NCI-H187 (cell line): Measurements from ENCODE around the gene LDLRAD4.
"Not testable (repeated sequence)": the region's sequence is repeated elsewhere in the genome, so short reads cannot be mapped to it uniquely, and the experiment has no call there.

Source experiments
- DNase-seq, 2 experiments: peaks; one replicate each; lab custom pipeline; 2025; lab: John Stamatoyannopoulos, UW

The LDLRAD4 gene

DNA sequence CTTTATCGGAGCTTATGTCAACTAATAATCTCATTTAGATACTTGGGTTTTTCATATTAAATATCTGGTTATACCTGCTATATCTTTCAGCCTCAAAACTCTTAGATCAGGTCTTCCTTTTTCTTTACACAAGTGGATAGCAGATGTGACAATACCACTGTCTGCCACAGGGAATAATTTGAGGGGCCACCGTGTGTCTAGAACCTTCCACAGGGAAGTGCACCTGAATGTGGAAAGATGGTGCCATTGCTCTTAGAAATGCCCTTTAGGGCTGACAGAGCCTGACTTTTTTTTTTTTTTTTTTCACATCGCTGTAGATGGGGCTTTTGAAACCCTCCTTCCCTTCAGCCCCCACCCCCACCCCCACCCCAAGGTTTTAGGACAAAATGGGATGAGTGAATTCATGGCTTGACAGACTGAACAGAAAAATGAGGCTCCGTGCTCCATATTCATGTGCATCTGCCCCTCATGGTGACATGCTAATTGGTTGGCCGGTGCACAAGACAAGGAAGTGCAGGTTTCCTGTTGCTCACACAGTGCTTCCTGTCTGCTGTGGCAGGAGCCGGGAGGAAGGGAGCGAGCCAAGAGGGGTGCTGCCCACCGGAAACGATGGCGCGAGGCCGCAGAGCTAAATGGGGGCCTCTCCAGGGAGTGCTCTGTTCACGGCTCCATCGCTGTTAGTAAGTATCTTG, 246.0 kb downstream of the LDLRAD4 start:
- DNase-seq, result no peak

- no peak for DNase-seq
Measured at GRCh38 chr18:13465124-13465446, 246.5 kb downstream of the LDLRAD4 start.

GRCh38 chr18:13465476-13465875, 246.9 kb downstream of the LDLRAD4 start:
- DNase-seq, result no peak

GRCh38 chr18:13470516-13471197, 252.1 kb downstream of the LDLRAD4 start:
- no peak for DNase-seq

DNA sequence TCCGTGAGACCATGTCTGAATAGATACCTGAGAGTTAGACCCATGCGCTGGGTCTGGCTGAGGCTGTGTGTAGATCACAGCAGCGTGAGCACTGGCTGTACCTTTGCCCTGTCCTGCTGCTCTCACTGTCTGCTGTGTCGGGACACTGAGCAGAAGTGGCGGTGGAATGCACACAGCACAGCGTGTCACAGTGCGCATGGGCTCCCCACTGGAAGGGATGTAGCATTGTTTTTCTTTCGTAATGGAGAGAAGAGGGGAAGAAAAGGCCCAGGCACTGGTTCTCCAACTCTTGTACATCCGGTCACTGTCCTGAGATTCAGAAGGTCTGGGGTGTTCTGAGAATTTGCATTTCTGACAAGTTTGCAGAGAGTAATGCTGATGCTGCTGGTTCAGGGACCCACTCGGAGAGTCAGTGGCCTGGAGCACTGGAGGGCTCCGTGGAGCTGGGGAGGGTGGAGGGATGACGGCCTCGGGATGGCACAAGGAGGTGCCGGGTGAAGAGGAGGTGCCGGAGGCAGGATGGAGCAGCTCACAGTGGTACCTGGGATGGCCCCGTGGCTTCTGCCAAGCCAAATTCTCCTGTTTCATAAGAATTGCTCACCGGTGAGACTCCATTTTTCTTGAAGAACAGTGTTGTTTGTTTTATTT, 252.8 kb downstream of the LDLRAD4 start:
- DNase-seq, result no peak

DNA sequence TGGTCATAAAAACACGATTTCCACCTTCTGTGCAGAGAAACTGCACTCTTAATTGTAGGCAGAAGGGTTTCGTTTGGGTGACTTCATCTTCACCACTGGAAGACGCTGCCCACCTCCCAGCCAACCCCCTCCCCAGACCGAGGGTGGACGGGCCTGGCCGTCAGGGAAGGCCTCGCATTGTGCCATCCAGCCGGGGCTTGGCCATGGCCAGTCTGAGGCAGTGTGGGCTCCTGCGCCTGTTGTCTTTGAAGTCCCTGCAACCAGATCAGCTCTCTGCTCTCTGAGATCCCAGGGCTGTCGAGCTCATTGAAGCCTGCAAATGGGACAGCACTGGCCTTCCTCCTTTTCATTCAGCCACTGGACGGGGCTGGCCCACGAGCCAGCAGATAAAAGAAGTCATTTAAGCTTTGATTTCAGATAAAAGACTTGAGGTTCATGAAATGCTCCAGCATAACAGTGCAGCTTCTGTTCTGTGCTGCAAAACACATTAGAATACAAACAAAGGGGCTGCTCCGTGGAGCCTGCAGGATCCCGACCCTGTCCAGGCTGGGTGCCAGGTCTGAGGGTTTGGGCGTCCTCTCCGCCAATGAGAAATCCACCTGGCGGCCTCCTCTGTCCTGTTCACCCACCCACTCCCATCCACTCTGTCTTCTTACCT, 253.5 kb downstream of the LDLRAD4 start:
- no peak for DNase-seq

- no peak for DNase-seq
Measured at GRCh38 chr18:13473751-13474150, 255.2 kb downstream of the LDLRAD4 start.

DNA sequence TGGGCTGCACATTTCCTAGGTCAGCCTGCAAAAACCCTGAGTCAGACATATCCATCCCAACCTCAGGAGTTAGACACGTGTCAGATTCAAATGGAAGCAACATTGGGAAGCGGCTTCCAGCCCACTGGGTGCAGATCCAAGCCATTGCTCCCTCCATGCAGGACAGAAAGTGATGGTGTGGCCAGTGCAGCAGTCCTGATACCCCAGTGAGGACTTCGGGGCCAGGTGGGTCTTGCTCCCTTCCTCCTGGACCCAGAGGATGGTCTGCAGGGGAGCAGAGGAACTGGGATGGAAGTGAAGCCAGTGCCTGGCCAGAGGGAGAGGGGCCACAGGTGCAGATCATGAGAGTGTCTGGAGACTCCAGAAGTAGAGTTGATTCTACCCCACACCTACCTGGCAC, 255.8 kb downstream of the LDLRAD4 start:
- DNase-seq, result no peak

GRCh38 chr18:13474907-13475545, 256.5 kb downstream of the LDLRAD4 start:
- no peak for DNase-seq

- DNase-seq, result not testable (repeated sequence)
Measured at GRCh38 chr18:13476312-13476711, 257.8 kb downstream of the LDLRAD4 start.

- no peak for DNase-seq
Measured at GRCh38 chr18:13477147-13477683, 258.7 kb downstream of the LDLRAD4 start.

- DNase-seq, result no peak
Measured at GRCh38 chr18:13480571-13481255, 262.2 kb downstream of the LDLRAD4 start.

- no peak for DNase-seq
Measured at GRCh38 chr18:13481331-13481730, 262.8 kb downstream of the LDLRAD4 start.

GRCh38 chr18:13481820-13482617, 263.5 kb downstream of the LDLRAD4 start:
- DNase-seq, result no peak

- DNase-seq, result no peak
Measured at GRCh38 chr18:13482618-13482945, 264.0 kb downstream of the LDLRAD4 start.

DNA sequence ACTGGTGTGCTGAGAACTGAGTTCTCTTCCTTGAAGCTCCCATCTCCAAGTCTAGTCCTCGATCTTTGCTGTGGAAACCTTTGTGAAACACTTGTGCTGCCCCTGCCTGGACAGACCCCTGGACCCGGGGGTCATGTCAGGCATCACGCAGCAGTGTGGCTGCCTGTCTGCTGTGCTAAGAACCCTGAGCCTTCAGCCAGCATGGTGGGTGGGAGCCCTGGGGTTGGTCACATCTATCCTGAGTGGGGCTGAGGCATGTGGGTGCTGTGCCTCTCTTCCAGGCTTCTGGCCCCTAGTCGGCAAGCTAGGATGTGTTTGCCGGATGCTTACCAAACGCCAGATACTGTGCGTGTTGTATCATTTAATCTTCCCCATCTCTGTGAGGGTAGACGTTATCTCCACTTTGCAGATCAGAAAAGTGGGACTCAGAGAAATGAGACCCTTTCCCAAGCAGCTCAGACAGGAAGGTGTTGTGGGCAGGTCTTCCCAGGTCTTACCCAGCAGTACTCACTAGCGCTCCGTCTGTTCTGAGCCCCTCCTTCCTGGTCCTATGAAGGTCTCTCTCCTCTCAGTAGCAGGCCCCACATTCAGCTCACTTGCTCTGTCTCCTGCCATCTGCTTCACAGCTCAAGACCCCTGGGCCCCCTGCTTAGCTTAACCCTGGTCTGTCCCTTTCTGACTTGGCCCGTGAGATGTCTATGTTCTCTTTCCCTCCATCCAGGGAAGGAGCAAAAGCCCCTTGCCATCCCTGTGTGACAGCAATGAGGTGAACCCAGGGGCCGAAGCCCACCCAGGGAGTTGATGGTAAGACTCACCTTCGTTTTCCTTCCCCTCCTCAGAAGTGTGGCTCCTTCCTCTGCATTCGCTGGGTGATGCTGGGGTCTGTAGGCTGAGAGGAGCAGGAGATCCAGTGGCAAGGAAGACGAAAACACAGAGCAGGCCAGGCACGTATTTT, 265.0 kb downstream of the LDLRAD4 start:
- no peak for DNase-seq

DNA sequence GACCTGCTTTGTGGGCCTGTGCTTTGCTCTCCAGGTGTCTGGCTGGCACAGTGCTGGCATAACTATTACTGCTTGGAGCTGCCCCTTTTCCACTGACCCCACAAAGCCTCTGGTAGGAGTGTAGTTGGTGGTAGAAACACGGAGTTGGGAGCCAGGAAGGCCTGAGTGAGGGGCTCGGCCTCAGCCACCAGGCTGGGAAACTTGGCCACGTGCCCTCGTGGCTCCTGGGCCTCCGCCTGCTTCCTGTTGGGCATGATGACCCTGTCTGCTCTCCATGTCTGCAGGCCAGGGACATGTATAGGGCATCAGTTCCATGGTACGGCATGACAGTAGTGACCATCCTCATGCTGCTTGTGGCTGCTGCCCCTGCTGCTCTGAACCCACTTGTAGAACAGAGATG, 266.6 kb downstream of the LDLRAD4 start:
- DNase-seq, result no peak

DNA sequence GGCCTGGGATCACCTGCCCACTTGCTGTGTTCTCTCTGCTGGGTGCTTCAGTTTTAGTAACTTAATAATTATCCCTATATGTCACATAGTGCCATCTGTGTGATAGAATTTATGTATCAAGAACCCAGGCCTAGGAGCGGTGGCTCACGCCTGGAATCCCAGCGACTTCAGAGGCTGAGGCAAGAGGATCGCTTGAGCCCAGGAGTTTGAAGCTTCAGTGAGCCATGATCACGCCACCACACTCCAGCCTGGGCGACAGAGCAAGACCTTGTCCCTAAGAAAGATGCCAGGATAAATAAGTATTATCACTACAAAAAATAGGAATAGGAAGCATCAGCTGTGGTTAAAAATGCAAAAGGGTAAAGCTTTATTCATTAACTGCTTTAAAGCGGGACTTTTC, 267.0 kb downstream of the LDLRAD4 start:
- DNase-seq, result no peak

GRCh38 chr18:13486284-13486683, 267.7 kb downstream of the LDLRAD4 start:
- no peak for DNase-seq

GRCh38 chr18:13486686-13487085, 268.1 kb downstream of the LDLRAD4 start:
- DNase-seq, result no peak
